Ovary (tissue), 9 donors: ENCODE measurements around the gene LMX1A. TPM values are rescaled to one million over a fixed set of nuclear protein-coding genes. Genes with fewer than 3 reads are reported as not detected.

ENCODE experiments used
- DNase-seq, 5 donors: peaks; one replicate each; pipeline ENCODE4 v3.0.0-alpha.2; 2019 to 2020
- H3K27ac ChIP-seq, 2 donors: fragments of 200-600 bp; one replicate each; pipeline versions ENCODE4 v1.5.1 to v1.8.0; 2019 to 2022
- H3K27me3 ChIP-seq: fragments of 200-600 bp; one replicate; pipeline ENCODE4 v1.8.0; 2022
- H3K36me3 ChIP-seq: fragments of 200-600 bp; sonication (generic); one replicate; pipeline ENCODE4 v1.5.1; 2019
- H3K4me1 ChIP-seq: one replicate; pipeline ENCODE4 v1.8.1; 2013; ENCODE audit warnings: mild to moderate bottlenecking, moderate library complexity; ENCODE audit not compliant: insufficient read depth
- H3K4me3 ChIP-seq: fragments of 200-600 bp; sonication (generic); one replicate; pipeline ENCODE4 v1.5.1; 2017
- H3K9me3 ChIP-seq, 2 donors: fragments of 200-600 bp in 1 of 2; sonication (generic) in 1 of 2; one replicate each; pipeline versions ENCODE4 v1.5.1 to v1.8.1; 2013 to 2019; ENCODE audit warnings: mild to moderate bottlenecking in 1 of 2, moderate library complexity in 1 of 2
- EP300 ChIP-seq: sonication (generic); formaldehyde crosslinking; IDR thresholded peaks from one replicate; pipeline ENCODE4 v1.6.1; 2017; ENCODE audit warnings: antibody characterized with exemption
- POLR2A ChIP-seq: fragments of 450-650 bp; IDR thresholded peaks from one replicate; pipeline ENCODE4 v1.6.1; 2017; ENCODE audit warnings: antibody characterized with exemption, mild to moderate bottlenecking, moderate library complexity
- WGBS, 3 donors: extraction: QIAGEN DNeasy Blood & Tissue Kit in 1 of 3; methylation state at CpG; one replicate each; pipeline versions ENCODE4 v1.1.5 to v1.1.7; 2013 to 2017; 5-methylcytosine and 5-hydroxymethylcytosine counted together
- intact Hi-C, 4 donors: fragments of 100-400 bp; cut with DNase I; formaldehyde crosslinking; loops; one replicate each; pipeline versions ENCODE4 v1.11.0 to v1.15.1; 2022 to 2023
- polyA plus RNA-seq, 2 donors: library from polyadenylated mRNA; stranded (reverse); fragments of 200-250 nt in 1 of 2; fragments of 350-450 nt in 1 of 2; fragmentation: Illumina TruSeq in 1 of 2; extraction: RNeasy Lipid Tissue Mini Kit (QIAGEN cat#74804) in 1 of 2; gene quantifications; one replicate each; pipeline ENCODE4 v1.2.3, GENCODE V29; 2013 to 2014
- total RNA-seq, 7 donors: library from RNA; depleted of rRNA in 2 of 7; stranded (reverse); fragments of >200 nt in 2 of 7; fragmentation: NEBNext Ultra II Directional in 3 of 7; extraction: Animal tissue kit (Norgen Biotek cat#: 25700) in 3 of 7; gene quantifications; one replicate each; pipeline versions ENCODE4 v1.1.0 to v1.2.4, GENCODE V29; 2016 to 2023
- TF ChIP-seq, protein P1 (sequence below), 3 donors: fragments of 450-650 bp in 2 of 3; fragments of 200-600 bp in 1 of 3; IDR thresholded peaks; one replicate each; pipeline versions ENCODE4 v1.5.1 to v1.8.0; 2016 to 2022; ENCODE audit warnings: antibody characterized with exemption in 3 of 3, mild to moderate bottlenecking in 1 of 3
- donor health status: DM: no; HTN: no; CAD: no; lungs with moderate emphysema.
- donor health status: DM: no; HTN: no; CAD: no.
- donor health status: Bipolar disorder and iron deficiency.
- donor health status: DM: yes; HTN: yes; CAD: no.
- donor health status: DM: no; HTN: no; CAD: no.
- donor health status: DM: yes; HTN: yes; CAD: no.

Gene LMX1A
- total and polyA plus RNA-seq, 9 donors, result 0.15 TPM; not detected in 8

DNA sequence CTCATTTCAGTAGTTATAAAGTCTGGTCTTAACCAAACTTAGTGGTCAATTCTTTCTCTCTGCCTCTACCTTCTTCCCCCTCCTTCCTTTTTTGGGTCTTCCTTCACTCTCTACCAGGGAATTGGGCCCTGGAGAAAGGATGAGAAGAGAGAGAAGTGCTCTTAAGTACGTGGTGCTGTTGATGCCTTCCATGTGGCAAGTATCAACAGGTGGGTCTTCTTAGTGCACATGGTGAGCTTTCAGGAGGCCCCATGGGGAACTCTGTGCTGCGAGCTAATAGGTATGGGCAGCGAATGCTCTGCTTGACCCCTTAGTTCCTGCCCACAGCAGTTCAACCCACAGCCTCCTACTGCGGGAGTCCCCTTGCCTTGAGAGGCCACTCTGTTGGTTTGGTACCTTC, 39.4 kb upstream of the LMX1A start:
- intact Hi-C loops, result loop anchor here (5.0 to 10.0 kb wide), 2 partner anchors 186 to 519 kb away; no protein-coding TSS in a partner anchor
- Histone ChIP-seq H3K27me3 (no peaks in the 10 kb centered on the region), H3K4me1 (peaks cover 2% of the 10 kb centered on the region), H3K27ac (no peak overlapping the region), H3K9me3 (no peaks in the 10 kb centered on the region), H3K4me3 (no peak overlapping the region), H3K36me3 (no peaks in the 10 kb centered on the region)
- WGBS, 3 donors, result 88 to 90% (median 88%) methylated on average over 4 of the region's 4 CpGs
- no peak for DNase-seq
- TF ChIP-seq, protein P1, sequence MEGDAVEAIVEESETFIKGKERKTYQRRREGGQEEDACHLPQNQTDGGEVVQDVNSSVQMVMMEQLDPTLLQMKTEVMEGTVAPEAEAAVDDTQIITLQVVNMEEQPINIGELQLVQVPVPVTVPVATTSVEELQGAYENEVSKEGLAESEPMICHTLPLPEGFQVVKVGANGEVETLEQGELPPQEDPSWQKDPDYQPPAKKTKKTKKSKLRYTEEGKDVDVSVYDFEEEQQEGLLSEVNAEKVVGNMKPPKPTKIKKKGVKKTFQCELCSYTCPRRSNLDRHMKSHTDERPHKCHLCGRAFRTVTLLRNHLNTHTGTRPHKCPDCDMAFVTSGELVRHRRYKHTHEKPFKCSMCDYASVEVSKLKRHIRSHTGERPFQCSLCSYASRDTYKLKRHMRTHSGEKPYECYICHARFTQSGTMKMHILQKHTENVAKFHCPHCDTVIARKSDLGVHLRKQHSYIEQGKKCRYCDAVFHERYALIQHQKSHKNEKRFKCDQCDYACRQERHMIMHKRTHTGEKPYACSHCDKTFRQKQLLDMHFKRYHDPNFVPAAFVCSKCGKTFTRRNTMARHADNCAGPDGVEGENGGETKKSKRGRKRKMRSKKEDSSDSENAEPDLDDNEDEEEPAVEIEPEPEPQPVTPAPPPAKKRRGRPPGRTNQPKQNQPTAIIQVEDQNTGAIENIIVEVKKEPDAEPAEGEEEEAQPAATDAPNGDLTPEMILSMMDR (IDR thresholded peaks at IDR 0.05), result no peak
- TF ChIP-seq POLR2A (no peak), EP300 (no peak)

- intact Hi-C loops, result loop anchor here (5.0 to 10.0 kb wide), 2 partner anchors 187 to 519 kb away; no protein-coding TSS in a partner anchor
- no peak overlapping the region for H3K4me3 ChIP-seq
- H3K4me1 ChIP-seq, result peaks cover 2% of the 10 kb centered on the region
- H3K9me3 ChIP-seq, result no peaks in the 10 kb centered on the region
- no peak for TF ChIP-seq POLR2A
- TF ChIP-seq, protein P1 (IDR thresholded peaks at IDR 0.05), result no peak
- no peak for TF ChIP-seq EP300
- no peak for DNase-seq
- H3K36me3 ChIP-seq, result no peaks in the 10 kb centered on the region
- H3K27ac ChIP-seq, result no peak overlapping the region
- no peaks in the 10 kb centered on the region for H3K27me3 ChIP-seq
These were observed 39.0 kb upstream of the LMX1A start for GRCh38 chr1:165395478-165395877.

DNA sequence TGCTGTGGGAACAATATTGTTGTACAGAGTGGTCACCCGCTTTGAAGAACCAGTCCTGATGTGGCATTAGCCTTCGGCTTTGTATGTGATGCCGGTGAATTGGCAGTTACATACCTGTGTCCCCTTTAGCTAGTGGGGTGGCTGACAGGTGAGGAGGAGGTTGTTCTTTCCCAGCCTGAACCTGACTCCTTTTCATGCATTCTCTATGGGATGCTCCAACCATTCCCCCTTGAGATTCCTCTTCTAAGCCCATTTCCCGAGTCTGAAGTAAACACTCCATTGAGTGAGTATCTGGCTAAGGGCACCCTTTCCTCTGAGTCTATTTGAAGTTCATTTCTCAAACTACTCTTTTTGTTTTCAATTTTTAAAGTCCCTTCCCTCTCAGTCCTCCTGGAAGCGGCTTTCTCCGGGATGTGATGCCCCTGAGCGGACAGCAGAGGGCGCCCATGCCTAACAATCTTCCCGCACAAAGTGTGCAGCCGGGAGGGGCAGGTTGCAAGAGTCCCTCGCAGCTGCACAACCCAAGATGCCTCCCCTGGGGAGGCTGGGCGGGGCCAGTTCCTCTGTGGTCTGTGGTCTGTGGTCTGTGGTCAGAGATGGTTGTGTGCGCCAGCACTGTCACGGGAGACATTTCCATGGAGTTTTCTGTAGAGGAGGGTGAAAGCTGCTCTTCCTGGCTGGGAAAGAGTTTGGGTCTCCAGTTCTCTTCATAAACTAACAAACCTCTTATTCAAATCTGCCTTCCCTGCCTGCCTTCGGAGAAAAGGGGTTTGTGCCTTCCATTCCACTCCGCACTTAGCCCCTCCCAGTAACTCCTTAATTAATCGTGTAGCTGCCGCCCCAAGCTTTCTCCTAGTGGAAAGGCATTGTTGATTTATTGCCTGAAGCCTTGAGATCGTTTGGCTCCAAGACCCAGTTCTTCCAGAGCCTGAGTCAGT, 36.4 kb upstream of the LMX1A start:
- no peaks in the 10 kb centered on the region for H3K27me3 ChIP-seq
- 14 to 16% (median 15%) methylated on average over 19 of the region's 19 CpGs for WGBS, 3 donors
- TF ChIP-seq, protein P1 (IDR thresholded peaks at IDR 0.05), result peak; percentile 77 to 88 (median 81)
- no peak for TF ChIP-seq POLR2A
- intact Hi-C loops, result loop anchor here (2.0 to 10.0 kb wide), 3 partner anchors 199 to 522 kb away; no protein-coding TSS in a partner anchor
- H3K36me3 ChIP-seq, result no peaks in the 10 kb centered on the region
- peak; percentile 66 to 84 (median 76) for DNase-seq
- H3K4me3 ChIP-seq, result no peak overlapping the region
- H3K27ac ChIP-seq, result no peak overlapping the region
- no peaks in the 10 kb centered on the region for H3K9me3 ChIP-seq
- H3K4me1 ChIP-seq, result peaks cover 2% of the 10 kb centered on the region

DNA sequence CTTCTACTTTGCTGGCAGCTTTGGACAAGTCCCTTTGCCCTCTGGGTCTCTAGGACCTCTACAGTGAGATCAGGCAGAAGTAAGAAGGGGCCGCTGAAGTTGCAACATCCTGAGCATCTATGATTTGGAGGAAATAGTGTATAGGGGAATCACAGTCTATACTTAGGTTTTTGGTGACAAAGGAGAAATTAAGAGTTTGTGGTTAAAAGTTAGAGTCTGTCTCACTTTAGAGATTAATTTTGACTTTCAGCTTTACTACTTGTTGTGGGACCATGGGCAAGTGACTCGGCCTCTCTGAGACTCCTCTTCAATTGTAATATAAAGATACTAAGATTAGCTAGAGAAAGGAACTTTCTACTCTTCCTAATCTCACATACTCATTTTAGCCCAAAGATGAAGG, 33.1 kb upstream of the LMX1A start:
- WGBS, 3 donors, result 86 to 89% (median 88%) methylated on average over 2 of the region's 2 CpGs
- Histone ChIP-seq H3K9me3 (no peaks in the 10 kb centered on the region), H3K4me1 (peaks cover 2% of the 10 kb centered on the region), H3K36me3 (no peaks in the 10 kb centered on the region), H3K4me3 (no peak overlapping the region), H3K27ac (no peak overlapping the region), H3K27me3 (no peaks in the 10 kb centered on the region)
- TF ChIP-seq EP300 (no peak), POLR2A (no peak)
- TF ChIP-seq, protein P1 (IDR thresholded peaks at IDR 0.05), result no peak
- intact Hi-C loops, result loop anchor here (5.0 to 10.0 kb wide), 2 partner anchors 203 to 525 kb away; no protein-coding TSS in a partner anchor
- DNase-seq, result no peak
